ENCODE results near the gene ZFC3H1. TPM values are rescaled to one million over a fixed set of nuclear protein-coding genes. Genes with fewer than 3 reads are reported as not detected.

Gene ZFC3H1
- total and polyA plus RNA-seq, 11 donors = 9.8 to 27.3 (median 17.4) TPM

DNA sequence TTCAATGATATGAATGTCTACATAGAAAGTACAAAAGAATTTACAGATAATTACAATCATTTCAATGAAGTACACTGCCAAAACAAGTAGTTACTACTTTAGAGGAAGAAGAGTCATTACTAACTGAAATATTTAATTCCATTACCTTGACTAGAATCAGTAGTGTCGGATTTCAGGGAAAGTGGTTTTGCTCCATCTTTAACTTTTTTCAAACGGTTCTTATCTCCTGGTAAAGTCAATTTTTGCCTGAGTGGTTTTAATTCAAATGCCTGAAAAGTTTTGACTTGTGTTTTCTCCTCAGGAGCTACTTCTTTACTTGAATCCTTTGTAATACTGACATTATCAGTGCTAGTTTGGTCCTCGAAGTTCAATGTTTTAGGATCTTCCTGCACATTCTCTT, 6.9 kb downstream of the ZFC3H1 start:
- WGBS, 4 donors = 73 to 79% (median 74%) methylated on average over 3 of the region's 3 CpGs
- Histone ChIP-seq H3K27ac (no peak overlapping the region), H3K4me3 (no peak overlapping the region), H3K4me1 (peaks cover 3 to 56% (median 25%) of the 10 kb centered on the region in 12 donors), H3K27me3 (no peaks in the 10 kb centered on the region), H3K9me3 (peaks cover 0 to 10% (median 0%) of the 10 kb centered on the region in 12 donors), H3K36me3 (peaks cover 0 to 79% (median 65%) of the 10 kb centered on the region in 9 donors)
- intact Hi-C loops (cut with DNase I) = no loop called here
- ATAC-seq = no peak
- TF ChIP-seq, protein P1, sequence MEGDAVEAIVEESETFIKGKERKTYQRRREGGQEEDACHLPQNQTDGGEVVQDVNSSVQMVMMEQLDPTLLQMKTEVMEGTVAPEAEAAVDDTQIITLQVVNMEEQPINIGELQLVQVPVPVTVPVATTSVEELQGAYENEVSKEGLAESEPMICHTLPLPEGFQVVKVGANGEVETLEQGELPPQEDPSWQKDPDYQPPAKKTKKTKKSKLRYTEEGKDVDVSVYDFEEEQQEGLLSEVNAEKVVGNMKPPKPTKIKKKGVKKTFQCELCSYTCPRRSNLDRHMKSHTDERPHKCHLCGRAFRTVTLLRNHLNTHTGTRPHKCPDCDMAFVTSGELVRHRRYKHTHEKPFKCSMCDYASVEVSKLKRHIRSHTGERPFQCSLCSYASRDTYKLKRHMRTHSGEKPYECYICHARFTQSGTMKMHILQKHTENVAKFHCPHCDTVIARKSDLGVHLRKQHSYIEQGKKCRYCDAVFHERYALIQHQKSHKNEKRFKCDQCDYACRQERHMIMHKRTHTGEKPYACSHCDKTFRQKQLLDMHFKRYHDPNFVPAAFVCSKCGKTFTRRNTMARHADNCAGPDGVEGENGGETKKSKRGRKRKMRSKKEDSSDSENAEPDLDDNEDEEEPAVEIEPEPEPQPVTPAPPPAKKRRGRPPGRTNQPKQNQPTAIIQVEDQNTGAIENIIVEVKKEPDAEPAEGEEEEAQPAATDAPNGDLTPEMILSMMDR (IDR thresholded peaks at IDR 0.05) = no peak
- TF ChIP-seq POLR2A (IDR thresholded peaks at IDR 0.05) = no peak
- no peak for DNase-seq

DNA sequence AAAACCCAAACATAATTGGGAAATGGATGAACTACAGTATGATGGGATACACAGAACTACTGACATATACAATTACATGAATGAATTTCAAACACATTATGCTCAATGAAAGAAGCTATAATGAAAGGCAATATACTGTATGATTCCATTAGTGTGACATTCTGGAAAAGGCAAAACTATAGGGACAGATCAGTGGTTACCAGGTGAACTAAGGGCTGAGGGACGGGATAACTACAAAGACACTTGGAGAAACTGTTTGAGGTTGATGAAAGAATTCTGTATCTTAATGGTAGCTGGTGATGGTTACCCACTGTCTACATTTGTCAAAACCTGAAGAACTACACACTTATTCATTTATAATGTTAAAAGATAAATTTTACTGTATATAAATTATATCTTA, 7.7 kb downstream of the ZFC3H1 start:
- peaks cover 0 to 48% (median 18%) of the 10 kb centered on the region in 12 donors for H3K4me1 ChIP-seq

DNA sequence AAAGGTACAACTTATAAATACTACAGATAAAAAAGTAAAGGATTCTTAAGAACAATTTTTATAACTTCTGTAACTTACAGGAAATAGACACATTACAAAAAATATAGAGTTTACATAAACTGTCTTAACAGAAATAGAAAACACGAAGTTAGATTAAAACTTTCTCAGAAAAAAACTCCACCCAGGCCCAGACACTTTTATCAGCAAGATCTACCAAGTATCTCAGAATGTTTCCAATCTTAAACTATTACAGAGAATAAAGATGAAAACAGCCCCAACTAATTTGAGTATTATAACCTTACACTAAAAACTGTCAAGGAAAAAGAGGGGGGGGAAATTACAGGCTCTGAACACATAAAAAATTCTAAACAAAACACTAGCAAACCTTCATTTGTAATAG, 8.2 kb downstream of the ZFC3H1 start:
- Histone ChIP-seq H3K4me3 (no peak overlapping the region), H3K36me3 (peaks cover 0 to 87% (median 68%) of the 10 kb centered on the region in 9 donors), H3K27me3 (no peaks in the 10 kb centered on the region), H3K4me1 (peaks cover 0 to 44% (median 15%) of the 10 kb centered on the region in 12 donors), H3K9me3 (peaks cover 0 to 10% (median 0%) of the 10 kb centered on the region in 12 donors), H3K27ac (no peak overlapping the region)
- 42 to 70% (median 59%) methylated on average over 1 of the region's 1 CpG for WGBS, 4 donors
- TF ChIP-seq, protein P1 (IDR thresholded peaks at IDR 0.05) = no peak
- no peak for TF ChIP-seq POLR2A (IDR thresholded peaks at IDR 0.05)
- intact Hi-C loops (cut with DNase I) = no loop called here
- DNase-seq (no peak), ATAC-seq (no peak)

More for the DNA sequence above, 7.7 kb downstream of the ZFC3H1 start:
- Histone ChIP-seq H3K4me3 (no peak overlapping the region), H3K9me3 (peaks cover 0 to 10% (median 0%) of the 10 kb centered on the region in 12 donors), H3K27me3 (no peaks in the 10 kb centered on the region), H3K27ac (no peak overlapping the region), H3K36me3 (peaks cover 0 to 87% (median 68%) of the 10 kb centered on the region in 9 donors)
- ATAC-seq (no peak), DNase-seq (no peak)
- TF ChIP-seq POLR2A (IDR thresholded peaks at IDR 0.05) = no peak
- TF ChIP-seq, protein P1 (IDR thresholded peaks at IDR 0.05) = no peak
- WGBS, 4 donors = 92 to 97% (median 95%) methylated on average over 1 of the region's 1 CpG
- intact Hi-C loops (cut with DNase I) = no loop called here

GRCh38 chr12:71654200-71654599, 9.4 kb downstream of the ZFC3H1 start:
- intact Hi-C loops (cut with DNase I) = no loop called here
- TF ChIP-seq, protein P1 (IDR thresholded peaks at IDR 0.05) = no peak
- TF ChIP-seq POLR2A (IDR thresholded peaks at IDR 0.05) = no peak
- H3K27ac ChIP-seq = no peak overlapping the region
- H3K36me3 ChIP-seq = peaks cover 0 to 81% (median 65%) of the 10 kb centered on the region in 9 donors
- no peaks in the 10 kb centered on the region for H3K27me3 ChIP-seq
- ATAC-seq = no peak
- WGBS, 4 donors = 83 to 97% (median 97%) methylated on average over 3 of the region's 3 CpGs
- no peak overlapping the region for H3K4me3 ChIP-seq
- peaks cover 0 to 35% (median 11%) of the 10 kb centered on the region in 12 donors for H3K4me1 ChIP-seq
- no peak for DNase-seq
- peaks cover 0 to 10% (median 0%) of the 10 kb centered on the region in 12 donors for H3K9me3 ChIP-seq
